Measurements from ENCODE around the gene TPRG1L. TPM values are rescaled to one million over a fixed set of nuclear protein-coding genes. Genes with fewer than 3 reads are reported as not detected.

TPRG1L gene
- total and polyA plus RNA-seq, 2 of the 4 experiments (the other 2 are of a cell fraction), result 25.3 to 39.5 TPM

- no TSS peak for BruUV-seq (replicated peaks)
- Histone ChIP-seq H3K27me3 (ENCODE audit: control insufficient read depth, insufficient read depth, low read length) (peaks cover 29% of the 10 kb centered on the region; the same call in 1 of the 2 replicates), H3K27ac (ENCODE audit: insufficient read depth, low read length) (no peak overlapping the region), H3K18ac (ENCODE audit: low read depth, low read length) (no peak overlapping the region), H4K91ac (ENCODE audit: insufficient read depth, low read depth, low read length) (no peak overlapping the region), H2BK15ac (ENCODE audit: low read depth, low read length) (no peak overlapping the region), H3K9ac (ENCODE audit: low read depth, low read length) (no peak overlapping the region), H3K36me3 (ENCODE audit: control insufficient read depth, insufficient read depth, low read length) (no peaks in the 10 kb centered on the region), H3K56ac (ENCODE audit: extremely low read depth, insufficient read depth, low read length) (no peak overlapping the region), H2BK20ac (ENCODE audit: low read depth, low read length) (no peak overlapping the region), H4K20me1 (ENCODE audit: insufficient read depth, low read length) (no peaks in the 10 kb centered on the region), H3K23ac (ENCODE audit: low read depth, low read length) (no peak overlapping the region), H3K9me1 (ENCODE audit: insufficient read depth, low read length) (no peaks in the 10 kb centered on the region; the same call in 1 of the 2 replicates), H2AK9ac (replicated peaks; ENCODE audit: low read depth, low read length, poor library complexity) (no peak overlapping the region), H2AK5ac (ENCODE audit: low read depth, low read length) (no peak overlapping the region), H3K9me3 (ENCODE audit: control insufficient read depth, insufficient read depth, low read length) (no peaks in the 10 kb centered on the region), H3K4ac (ENCODE audit: low read depth, low read length) (no peak overlapping the region), H3K4me1 (ENCODE audit: control insufficient read depth, insufficient read depth, low read length) (peaks cover 17% of the 10 kb centered on the region), H2AFZ (replicated peaks; ENCODE audit: low read length, poor library complexity) (peak overlapping the region; percentile 58), H3K4me3 (ENCODE audit: insufficient read depth, low read depth, low read length) (no peak overlapping the region), H2BK120ac (ENCODE audit: low read depth, low read length) (no peak overlapping the region), H3K14ac (replicated peaks; ENCODE audit: low read depth, low read length) (no peak overlapping the region), H4K5ac (ENCODE audit: low read depth, low read length) (no peak overlapping the region), H2BK5ac (ENCODE audit: low read depth, low read length, poor library complexity, severe bottlenecking) (no peak overlapping the region), H3K79me1 (ENCODE audit: low read depth in 1 of 2, low read length in 2 of 2) (no peaks in the 10 kb centered on the region), H3K4me2 (ENCODE audit: low read depth, low read length) (no peak overlapping the region), H4K8ac (ENCODE audit: low read depth in 2 of 2, low read length in 2 of 2) (no peak overlapping the region)
- no peak for TF ChIP-seq MXI1 (IDR thresholded peaks at IDR 0.05; ENCODE audit: borderline replicate concordance, low read depth, low read length)
- intact Hi-C loops (cut with micrococcal nuclease), result no loop called here
- DNase-seq (no peak), ATAC-seq (ENCODE audit: low read depth) (no peak)
- POLR2A ChIA-PET (ENCODE audit: unreplicated experiment), result no interaction called here
- dilution Hi-C loops (cut with HindIII; ENCODE audit: low sequenced_read_pairs, unreplicated experiment), result no loop called here
- CTCF ChIA-PET, result no interaction called here
- in situ Hi-C loops (cut with MboI; ENCODE audit: low sequenced_read_pairs), result no loop called here
- 68% methylated on average over 8 of the region's 22 CpGs; no CpG with 5 or more reads in 1 of the 2 experiments for WGBS, 2 experiments (ENCODE audit: extremely low coverage in 2 of 2, insufficient read length in 1 of 2)
Measured at GRCh38 chr1:3609016-3609768, 15.6 kb upstream of the TPRG1L start.

All from IMR-90 (cell line).